DOHH2 (cell line): ENCODE data around the gene NKIRAS1.

Experiments
- EZH2phosphoT487 ChIP-seq: fragments of 200-600 bp; sonication (generic); IDR thresholded peaks from 2 replicates; pipeline ENCODE4 v1.6.1; 2017; ENCODE audit warnings: borderline replicate concordance, mild to moderate bottlenecking, antibody characterized with exemption, low read length, moderate library complexity, mixed read lengths
- TF ChIP-seq, protein P1 (sequence below): fragments of 200-600 bp; sonication (generic); IDR thresholded peaks from one replicate; pipeline ENCODE4 v1.5.1; 2014; ENCODE audit warnings: antibody characterized with exemption, mild to moderate bottlenecking, low read depth, low read length; ENCODE audit not compliant: poor library complexity, severe bottlenecking

DNA sequence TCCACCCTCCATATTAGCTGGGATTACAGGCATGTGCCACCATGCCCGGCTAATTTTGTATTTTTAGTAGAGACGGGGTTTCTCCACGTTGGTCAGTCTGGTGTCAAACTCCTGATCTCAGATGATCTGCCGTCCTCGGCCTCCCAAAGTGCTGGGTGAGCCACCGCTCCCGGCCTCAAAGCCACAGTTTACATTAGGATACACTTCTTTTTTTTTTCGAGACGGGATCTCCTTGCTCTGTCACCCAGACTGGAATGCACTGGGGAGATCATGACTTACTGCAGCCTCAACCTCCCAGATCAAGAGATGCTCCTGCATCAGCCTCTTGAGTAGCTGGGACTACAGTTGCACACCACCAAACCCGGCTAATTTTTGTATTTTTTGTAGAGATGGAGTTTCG, 25.8 kb upstream of the NKIRAS1 start:
- TF ChIP-seq, protein P1, sequence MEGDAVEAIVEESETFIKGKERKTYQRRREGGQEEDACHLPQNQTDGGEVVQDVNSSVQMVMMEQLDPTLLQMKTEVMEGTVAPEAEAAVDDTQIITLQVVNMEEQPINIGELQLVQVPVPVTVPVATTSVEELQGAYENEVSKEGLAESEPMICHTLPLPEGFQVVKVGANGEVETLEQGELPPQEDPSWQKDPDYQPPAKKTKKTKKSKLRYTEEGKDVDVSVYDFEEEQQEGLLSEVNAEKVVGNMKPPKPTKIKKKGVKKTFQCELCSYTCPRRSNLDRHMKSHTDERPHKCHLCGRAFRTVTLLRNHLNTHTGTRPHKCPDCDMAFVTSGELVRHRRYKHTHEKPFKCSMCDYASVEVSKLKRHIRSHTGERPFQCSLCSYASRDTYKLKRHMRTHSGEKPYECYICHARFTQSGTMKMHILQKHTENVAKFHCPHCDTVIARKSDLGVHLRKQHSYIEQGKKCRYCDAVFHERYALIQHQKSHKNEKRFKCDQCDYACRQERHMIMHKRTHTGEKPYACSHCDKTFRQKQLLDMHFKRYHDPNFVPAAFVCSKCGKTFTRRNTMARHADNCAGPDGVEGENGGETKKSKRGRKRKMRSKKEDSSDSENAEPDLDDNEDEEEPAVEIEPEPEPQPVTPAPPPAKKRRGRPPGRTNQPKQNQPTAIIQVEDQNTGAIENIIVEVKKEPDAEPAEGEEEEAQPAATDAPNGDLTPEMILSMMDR = no peak
- no peak for TF ChIP-seq EZH2phosphoT487
